HEK293T (cell line): ENCODE data around the gene ATIC.

Experiments
- CTCF ChIA-PET: fragments of 350-600 bp; formaldehyde crosslinking; extraction: SDS; loops from one replicate; lab custom pipeline; 2021; ENCODE audit warnings: antibody characterized with exemption, inconsistent platforms; lab: Yijun Ruan, JAX
- POLR2A ChIA-PET: fragments of 350-600 bp; formaldehyde crosslinking; extraction: SDS; loops from one replicate; lab custom pipeline; 2020; ENCODE audit warnings: antibody characterized with exemption, inconsistent platforms; lab: Yijun Ruan, JAX
- DNase-seq: peaks from one replicate; pipeline ENCODE4 v3.0.0; 2012; ENCODE audit warnings: mixed read lengths; ENCODE audit errors: extremely low spot score
- ARNT ChIP-seq: fragments of 450-650 bp; IDR thresholded peaks from 2 replicates; pipeline ENCODE4 v1.6.1; 2017; ENCODE audit warnings: mild to moderate bottlenecking
- BHLHE40 ChIP-seq: fragments of 450-650 bp; IDR thresholded peaks from 2 replicates; pipeline ENCODE4 v1.6.1; 2016; ENCODE audit warnings: mild to moderate bottlenecking, moderate library complexity, borderline replicate concordance
- CTBP1 ChIP-seq: fragments of 450-650 bp; IDR thresholded peaks from 2 replicates; pipeline ENCODE4 v1.6.1; 2016; ENCODE audit warnings: borderline replicate concordance
- ELF4 ChIP-seq: fragments of 450-650 bp; IDR thresholded peaks from 2 replicates; pipeline ENCODE4 v1.6.1; 2017; ENCODE audit warnings: antibody characterized with exemption
- FOXA1 ChIP-seq: fragments of 450-650 bp; IDR thresholded peaks from 2 replicates; pipeline ENCODE4 v1.6.1; 2016; ENCODE audit warnings: mild to moderate bottlenecking
- FOXK2 ChIP-seq: fragments of 450-650 bp; IDR thresholded peaks from 2 replicates; pipeline ENCODE4 v1.6.1; 2016; ENCODE audit warnings: mild to moderate bottlenecking
- FOXM1 ChIP-seq: fragments of 450-650 bp; IDR thresholded peaks from 2 replicates; pipeline ENCODE4 v1.6.1; 2017; ENCODE audit warnings: mild to moderate bottlenecking, borderline replicate concordance
- HDGF ChIP-seq: fragments of 450-650 bp; IDR thresholded peaks from 2 replicates; pipeline ENCODE4 v1.6.1; 2017; ENCODE audit warnings: antibody characterized with exemption, borderline replicate concordance
- L3MBTL2 ChIP-seq: fragments of 450-650 bp; conservative IDR thresholded peaks from 2 replicates; pipeline ENCODE4 v1.6.1; 2016; ENCODE audit warnings: mild to moderate bottlenecking
- LEF1 ChIP-seq: fragments of 450-650 bp; IDR thresholded peaks from 2 replicates; pipeline ENCODE4 v1.6.1; 2017; ENCODE audit warnings: mild to moderate bottlenecking, borderline replicate concordance
- NFRKB ChIP-seq: fragments of 450-650 bp; IDR thresholded peaks from 2 replicates; pipeline ENCODE4 v1.6.1; 2016; ENCODE audit warnings: mild to moderate bottlenecking, moderate library complexity
- SP1 ChIP-seq: fragments of 450-650 bp; IDR thresholded peaks from 2 replicates; pipeline ENCODE4 v1.6.1; 2017
- SUZ12 ChIP-seq: fragments of 450-650 bp; IDR thresholded peaks from 2 replicates; pipeline ENCODE4 v1.6.1; 2016; ENCODE audit warnings: mild to moderate bottlenecking
- TARDBP ChIP-seq: fragments of 450-650 bp; IDR thresholded peaks from 2 replicates; pipeline ENCODE4 v1.6.1; 2016
- ZNF384 ChIP-seq: fragments of 450-650 bp; IDR thresholded peaks from 2 replicates; pipeline ENCODE4 v1.6.1; 2016
- TF ChIP-seq, protein P1 (sequence below): fragments of 450-650 bp; IDR thresholded peaks from 2 replicates; pipeline ENCODE4 v1.6.1; 2016

ATIC gene

DNA sequence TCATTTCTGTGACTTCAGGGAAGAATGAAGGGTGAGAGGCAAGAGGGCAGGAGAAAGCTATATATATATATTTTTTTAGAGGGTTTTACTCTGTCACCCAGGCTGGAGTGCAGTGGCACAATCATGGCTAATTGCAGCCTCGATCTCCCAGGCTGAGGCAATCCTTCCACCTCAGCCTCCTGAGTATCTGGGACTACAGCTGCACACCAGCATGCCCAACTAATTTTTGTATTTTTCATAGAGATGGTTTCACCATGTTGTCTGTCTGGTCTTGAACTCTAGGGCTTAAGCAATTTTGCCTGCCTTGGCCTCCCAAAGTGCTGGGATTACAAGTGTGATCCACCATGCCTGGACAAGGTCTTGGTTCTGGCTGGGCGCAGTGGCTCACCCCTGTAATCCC lies 3.4 kb downstream of the ATIC start:
- ChIA-PET CTCF (no interaction called here), POLR2A (no interaction called here)
- no peak for DNase-seq
- TF ChIP-seq L3MBTL2 (no peak), SP1 (no peak), TARDBP (no peak), ZNF384 (no peak), LEF1 (no peak), FOXA1 (no peak), ARNT (no peak), CTBP1 (no peak), SUZ12 (no peak), ELF4 (no peak), FOXM1 (no peak), FOXK2 (no peak), NFRKB (no peak)
- TF ChIP-seq, protein P1, sequence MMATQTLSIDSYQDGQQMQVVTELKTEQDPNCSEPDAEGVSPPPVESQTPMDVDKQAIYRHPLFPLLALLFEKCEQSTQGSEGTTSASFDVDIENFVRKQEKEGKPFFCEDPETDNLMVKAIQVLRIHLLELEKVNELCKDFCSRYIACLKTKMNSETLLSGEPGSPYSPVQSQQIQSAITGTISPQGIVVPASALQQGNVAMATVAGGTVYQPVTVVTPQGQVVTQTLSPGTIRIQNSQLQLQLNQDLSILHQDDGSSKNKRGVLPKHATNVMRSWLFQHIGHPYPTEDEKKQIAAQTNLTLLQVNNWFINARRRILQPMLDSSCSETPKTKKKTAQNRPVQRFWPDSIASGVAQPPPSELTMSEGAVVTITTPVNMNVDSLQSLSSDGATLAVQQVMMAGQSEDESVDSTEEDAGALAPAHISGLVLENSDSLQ: no peak

DNA sequence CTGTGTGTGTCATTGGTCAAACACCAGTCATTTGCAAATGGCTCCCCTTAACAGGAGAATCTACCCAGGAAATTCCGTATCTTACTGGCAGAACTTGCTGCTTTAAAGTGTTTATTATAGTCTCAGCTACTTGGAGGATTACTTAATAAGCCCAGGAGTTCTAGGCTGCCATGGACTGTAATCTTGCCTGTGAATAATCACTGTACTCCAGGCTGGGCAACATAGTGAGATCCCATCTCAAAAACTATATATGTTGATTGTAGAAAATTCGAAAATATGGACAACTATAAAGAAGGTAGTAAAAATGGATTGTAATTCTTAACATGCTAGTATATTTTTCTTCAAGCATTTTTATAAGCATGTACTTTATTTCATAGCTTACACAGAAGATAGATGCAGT lies 4.5 kb downstream of the ATIC start:
- no peak for TF ChIP-seq BHLHE40
- TF ChIP-seq FOXA1: no peak
- no peak for TF ChIP-seq ARNT
- TF ChIP-seq, protein P1: no peak
- ChIA-PET POLR2A (no interaction called here), CTCF (no interaction called here)
- DNase-seq: no peak

DNA sequence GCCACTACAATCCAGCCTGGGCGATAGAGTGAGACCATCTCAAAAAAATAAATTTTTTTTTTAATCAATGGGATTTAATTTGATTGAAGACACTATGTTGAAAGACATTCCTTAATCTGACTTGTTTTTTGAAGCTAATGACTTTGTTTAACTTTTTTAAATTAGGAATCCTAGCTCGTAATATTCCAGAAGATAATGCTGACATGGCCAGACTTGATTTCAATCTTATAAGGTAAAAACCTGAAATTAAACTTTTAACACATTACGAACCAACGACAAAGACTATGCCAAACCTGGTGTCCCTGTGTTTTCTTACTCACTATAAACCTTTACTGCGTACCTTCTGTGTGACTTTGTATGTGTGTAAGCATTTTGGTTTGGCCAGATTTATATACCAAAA lies 7.6 kb downstream of the ATIC start:
- POLR2A ChIA-PET: interaction anchor here (1.1 kb wide), 1 partner anchor 8 kb away, joined by 7 read pairs; the partner anchor contains the start of gene ATIC
- TF ChIP-seq TARDBP: no peak
- no peak for TF ChIP-seq ELF4
- TF ChIP-seq FOXM1: no peak
- no peak for TF ChIP-seq LEF1
- TF ChIP-seq SP1: no peak
- TF ChIP-seq, protein P1: no peak
- no peak for TF ChIP-seq NFRKB
- no peak for TF ChIP-seq L3MBTL2
- TF ChIP-seq HDGF: no peak
- no peak for TF ChIP-seq CTBP1
- no peak for TF ChIP-seq ARNT
- no peak for TF ChIP-seq FOXK2
- TF ChIP-seq FOXA1: no peak
- TF ChIP-seq BHLHE40: no peak
- TF ChIP-seq SUZ12: no peak
- no peak for TF ChIP-seq ZNF384
- DNase-seq: no peak
- CTCF ChIA-PET: no interaction called here

DNA sequence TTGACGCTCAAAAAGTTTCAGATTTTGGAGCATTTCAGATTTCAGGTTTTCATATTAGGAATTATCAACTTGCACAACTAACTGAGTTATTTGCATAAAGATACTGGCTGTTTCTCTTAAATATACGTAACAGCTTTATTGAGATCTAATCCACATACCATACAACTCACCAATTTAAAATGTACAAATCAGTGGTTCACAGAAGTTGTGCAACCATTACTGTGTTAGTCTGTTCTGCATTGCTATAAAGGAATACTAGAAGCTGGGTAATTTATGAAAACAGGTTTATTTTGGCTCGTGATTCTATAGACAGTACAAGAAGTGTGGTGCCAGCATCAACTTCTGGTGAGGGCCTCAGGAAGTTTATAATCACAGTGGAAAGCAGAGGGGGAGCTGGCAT lies 8.2 kb downstream of the ATIC start:
- POLR2A ChIA-PET: interaction anchor here (1.1 kb wide), 1 partner anchor 8 kb away, joined by 7 read pairs; the partner anchor contains the start of gene ATIC
- no peak for DNase-seq
- CTCF ChIA-PET: no interaction called here
- TF ChIP-seq FOXK2 (no peak), ZNF384 (no peak), HDGF (no peak), SUZ12 (no peak), BHLHE40 (no peak), TARDBP (no peak), CTBP1 (no peak), ARNT (no peak)

DNA sequence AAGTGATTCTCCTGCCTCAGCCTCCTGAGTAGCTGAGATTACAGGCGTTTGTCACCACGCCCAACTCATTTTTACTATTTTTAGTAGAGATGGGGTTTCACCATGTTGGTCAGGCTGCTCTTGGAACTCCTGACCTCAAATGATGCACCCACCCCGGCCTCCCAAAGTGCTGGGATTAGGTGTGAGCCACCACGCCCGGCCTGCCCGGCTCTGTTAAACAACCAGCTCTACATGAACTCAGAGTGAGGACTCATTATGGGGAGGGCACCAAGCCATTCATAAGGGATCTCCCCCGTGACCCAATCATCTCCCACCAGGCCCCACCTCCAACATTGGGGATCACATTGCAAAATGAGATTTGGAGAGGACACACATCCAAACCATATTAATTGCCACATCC lies 8.8 kb downstream of the ATIC start:
- no peak for DNase-seq
- CTCF ChIA-PET: no interaction called here
- TF ChIP-seq NFRKB (no peak), L3MBTL2 (no peak), BHLHE40 (no peak), FOXK2 (no peak), SUZ12 (no peak), ZNF384 (no peak), CTBP1 (no peak), LEF1 (no peak), TARDBP (no peak), ELF4 (no peak), HDGF (no peak), SP1 (no peak), FOXA1 (no peak), ARNT (no peak), FOXM1 (no peak)
- TF ChIP-seq, protein P1: no peak
- POLR2A ChIA-PET: interaction anchor here (1.1 kb wide), 1 partner anchor 9 kb away, joined by 7 read pairs; the partner anchor contains the start of gene ATIC

DNA sequence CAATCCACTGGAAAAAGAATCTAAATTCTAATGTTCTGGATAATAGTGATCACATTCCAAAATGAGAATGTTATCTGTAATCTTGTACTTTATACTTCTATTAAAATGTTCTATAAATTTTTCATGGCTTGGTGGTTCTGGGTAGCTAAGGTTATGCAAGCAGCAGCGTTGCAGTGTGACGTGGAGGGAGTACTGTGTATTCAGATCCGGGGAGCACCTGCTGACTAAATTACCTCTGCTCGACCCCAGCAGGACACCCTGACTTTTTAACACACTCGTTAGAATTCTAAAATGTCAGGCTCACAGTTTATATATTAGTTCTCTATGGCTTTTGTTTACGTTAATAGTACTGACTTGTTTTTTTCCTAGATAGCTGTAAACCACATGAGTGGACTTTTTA lies 13.0 kb downstream of the ATIC start:
- TF ChIP-seq TARDBP: no peak
- no peak for TF ChIP-seq SP1
- TF ChIP-seq FOXM1: no peak
- no peak for TF ChIP-seq FOXK2
- TF ChIP-seq ZNF384: no peak
- DNase-seq: no peak
- ChIA-PET POLR2A (interaction anchor here (1.7 kb wide), 1 partner anchor 13 kb away, joined by 6 read pairs; the partner anchor contains the start of gene ATIC), CTCF (interaction anchor here (0.8 kb wide), 1 partner anchor 15 kb away, joined by 3 read pairs; no protein-coding TSS in a partner anchor)
